Neural cell (in vitro differentiated cells): ENCODE results near the gene NRDC. TPM values are rescaled to one million over a fixed set of nuclear protein-coding genes. Genes with fewer than 3 reads are reported as not detected.
A peak's percentile ranks its signal among the peaks of the same experiment; 100 is the strongest.

Experiments
- H2AFZ ChIP-seq: fragments of 200-600, 300-800 bp; sonication (generic), shearing (Covaris generic); 2 replicates; pipeline ENCODE4 v1.6.0; 2014; ENCODE audit warnings: low read depth, mild to moderate bottlenecking, antibody characterized with exemption, low read length, moderate library complexity
- H3F3A ChIP-seq: fragments of 200-600 bp; shearing (Covaris generic); 2 replicates; pipeline ENCODE4 v1.6.1; 2016; ENCODE audit warnings: mild to moderate bottlenecking, moderate library complexity, mixed read lengths, antibody characterized with exemption, low read length; ENCODE audit not compliant: insufficient read depth, poor library complexity, severe bottlenecking
- H3K27ac ChIP-seq: fragments of 200-600, 300-800 bp; sonication (generic), shearing (Covaris generic); 2 replicates; pipeline ENCODE4 v1.5.1; 2014; ENCODE audit warnings: mild to moderate bottlenecking, low read length, moderate library complexity
- H3K27me3 ChIP-seq: fragments of 300-800, 200-600 bp; sonication (generic), shearing (Covaris generic); 2 replicates; pipeline ENCODE4 v1.6.0; 2014; ENCODE audit warnings: mild to moderate bottlenecking, low read depth, low read length, moderate library complexity; ENCODE audit not compliant: insufficient read depth
- H3K36me3 ChIP-seq: fragments of 300-800, 200-600 bp; sonication (generic), shearing (Covaris generic); 2 replicates; pipeline ENCODE4 v1.5.1; 2014; ENCODE audit warnings: mild to moderate bottlenecking, antibody characterized with exemption, low read length, moderate library complexity; ENCODE audit not compliant: insufficient read depth
- H3K4me2 ChIP-seq: fragments of 300-800, 200-600 bp; sonication (generic), shearing (Covaris generic); 2 replicates; pipeline ENCODE4 v1.6.0; 2014; ENCODE audit warnings: mild to moderate bottlenecking, low read length
- H3K4me3 ChIP-seq: fragments of 300-800, 200-600 bp; sonication (generic), shearing (Covaris generic); 2 replicates; pipeline ENCODE4 v1.5.1; 2014; ENCODE audit warnings: mild to moderate bottlenecking, low read length, moderate library complexity
- H3K79me2 ChIP-seq: fragments of 200-600 bp; shearing (Covaris generic); replicated peaks from 2 replicates; pipeline ENCODE4 v1.6.0; 2014; ENCODE audit warnings: mild to moderate bottlenecking, low read length, moderate library complexity; ENCODE audit not compliant: insufficient read depth
- H3K9ac ChIP-seq: fragments of 300-800, 200-600 bp; sonication (generic), shearing (Covaris generic); 2 replicates; pipeline ENCODE4 v1.6.1; 2016; ENCODE audit warnings: mild to moderate bottlenecking, low read length, mixed read lengths
- H3K9me2 ChIP-seq: fragments of 200-600 bp; shearing (Covaris generic); 2 replicates; pipeline ENCODE4 v1.6.1; 2016; ENCODE audit warnings: mild to moderate bottlenecking, low read length, mixed read lengths; ENCODE audit not compliant: insufficient read depth
- H3K9me3 ChIP-seq: fragments of 200-600, 300-800 bp; sonication (generic), shearing (Covaris generic); 2 replicates; pipeline ENCODE4 v1.6.1; 2016; ENCODE audit warnings: mild to moderate bottlenecking, mixed run types, low read length, moderate library complexity, mixed read lengths
- H4K20me1 ChIP-seq: fragments of 200-600 bp; shearing (Covaris generic); 2 replicates; pipeline ENCODE4 v1.6.1; 2016; ENCODE audit warnings: mild to moderate bottlenecking, mixed run types; ENCODE audit not compliant: insufficient read depth
- CTCF ChIP-seq: fragments of 450-650 bp; IDR thresholded peaks from 2 replicates; pipeline ENCODE4 v1.5.1; 2014; ENCODE audit warnings: antibody characterized with exemption, mild to moderate bottlenecking, moderate library complexity; ENCODE audit not compliant: poor library complexity, severe bottlenecking
- EP300 ChIP-seq: fragments of 450-650 bp; conservative IDR thresholded peaks from 2 replicates; pipeline ENCODE4 v1.6.1; 2014; ENCODE audit warnings: antibody characterized with exemption, mild to moderate bottlenecking, moderate library complexity; ENCODE audit not compliant: poor library complexity, severe bottlenecking
- EZH2 ChIP-seq: fragments of 200-600, 300-800 bp; shearing (Covaris generic), sonication (generic); IDR thresholded peaks from 2 replicates; pipeline ENCODE4 v1.6.1; 2014; ENCODE audit warnings: antibody characterized with exemption, low read length, borderline replicate concordance, mild to moderate bottlenecking; ENCODE audit not compliant: insufficient read depth, poor library complexity, severe bottlenecking
- MXI1 ChIP-seq: fragments of 450-650 bp; conservative IDR thresholded peaks from 2 replicates; pipeline ENCODE4 v1.6.1; 2014; ENCODE audit warnings: antibody characterized with exemption, mild to moderate bottlenecking; ENCODE audit not compliant: poor library complexity, severe bottlenecking
- POLR2AphosphoS5 ChIP-seq: IDR thresholded peaks from 2 replicates; pipeline ENCODE4 v1.6.1; 2012
- RAD21 ChIP-seq: fragments of 450-650 bp; conservative IDR thresholded peaks from 2 replicates; pipeline ENCODE4 v1.6.1; 2014; ENCODE audit warnings: antibody characterized with exemption, mild to moderate bottlenecking, moderate library complexity
- REST ChIP-seq: IDR thresholded peaks from 2 replicates; pipeline ENCODE4 v1.6.1; 2012; ENCODE audit warnings: borderline replicate concordance
- SMC3 ChIP-seq: fragments of 450-650 bp; conservative IDR thresholded peaks from 2 replicates; pipeline ENCODE4 v1.6.1; 2014; ENCODE audit warnings: antibody characterized with exemption, mild to moderate bottlenecking, moderate library complexity; ENCODE audit not compliant: poor library complexity
- TAF1 ChIP-seq: IDR thresholded peaks from 2 replicates; pipeline ENCODE4 v1.6.1; 2012; ENCODE audit warnings: low read depth
- polyA minus RNA-seq: library from RNA; depleted of rRNA, polyadenylated mRNA; stranded (reverse); fragments of >200 nt; gene quantifications from 2 replicates; pipeline ENCODE4 v1.2.3, GENCODE V29; 2014
- polyA plus RNA-seq: library from polyadenylated mRNA; depleted of rRNA; stranded (reverse); fragments of >200 nt; gene quantifications from 2 replicates; pipeline ENCODE4 v1.2.3, GENCODE V29; 2014

NRDC gene
- 103 and 114 TPM in 2 replicates for polyA plus RNA-seq
- polyA minus RNA-seq, result 102 and 119 TPM in 2 replicates

GRCh38 chr1:51878616-51879336 is at the start of gene NRDC:
Gene NRDC, minus strand, starts transcription at chr1:51878727. Its CDS starts 112 bp downstream, at chr1:51878615.
- H3K36me3 ChIP-seq, result no peaks in the 10 kb centered on the region
- peaks cover 12% of the 10 kb centered on the region for H3F3A ChIP-seq
- H4K20me1 ChIP-seq, result no peaks in the 10 kb centered on the region
- peak within 1 kb of the TSS; percentile 97 for H3K27ac ChIP-seq
- peak within 1 kb of the TSS; percentile 79 for H3K4me3 ChIP-seq
- H3K79me2 ChIP-seq, result peaks cover 34% of the 10 kb centered on the region
- TF ChIP-seq TAF1 (peak; percentile 100), RAD21 (no peak), EZH2 (no peak), REST (peak; percentile 99), EP300 (peak; percentile 66), POLR2AphosphoS5 (peak; percentile 94), MXI1 (peak; percentile 65), CTCF (no peak), SMC3 (no peak)
- H3K9me2 ChIP-seq, result no peaks in the 10 kb centered on the region
- H2AFZ ChIP-seq, result peak within 1 kb of the TSS; percentile 99
- H3K4me2 ChIP-seq, result peak within 1 kb of the TSS; percentile 100
- H3K9me3 ChIP-seq, result no peaks in the 10 kb centered on the region
- peak within 1 kb of the TSS; percentile 98 for H3K9ac ChIP-seq
- peaks cover under 1% of the 10 kb centered on the region for H3K27me3 ChIP-seq

GRCh38 chr1:51927029-51927428 is 48.5 kb upstream of the NRDC start:
- no peak overlapping the region for H3K4me3 ChIP-seq
- no peaks in the 10 kb centered on the region for H3K27me3 ChIP-seq
- H3F3A ChIP-seq, result no peaks in the 10 kb centered on the region
- H3K9ac ChIP-seq, result no peak overlapping the region
- H3K9me3 ChIP-seq, result no peaks in the 10 kb centered on the region
- H3K79me2 ChIP-seq, result no peaks in the 10 kb centered on the region
- H2AFZ ChIP-seq, result no peak overlapping the region
- no peak overlapping the region for H3K4me2 ChIP-seq
- H4K20me1 ChIP-seq, result no peaks in the 10 kb centered on the region
- no peaks in the 10 kb centered on the region for H3K36me3 ChIP-seq
- TF ChIP-seq POLR2AphosphoS5 (no peak), TAF1 (no peak), EP300 (no peak), REST (no peak), SMC3 (no peak), RAD21 (no peak), EZH2 (no peak), CTCF (no peak), MXI1 (no peak)
- no peak overlapping the region for H3K27ac ChIP-seq
- H3K9me2 ChIP-seq, result no peaks in the 10 kb centered on the region
